Glutamatergic neuron (in vitro differentiated cells): ENCODE results near the gene PTH2. TPM values are rescaled to one million over a fixed set of nuclear protein-coding genes. Genes with fewer than 3 reads are reported as not detected.

Experiments
- DNase-seq: peaks from one replicate; pipeline ENCODE4 v3.0.0; 2022
- H3K27ac Mint-ChIP-seq: one replicate; pipeline ENCODE4 v1.8.0; 2020; ENCODE audit warnings: mild to moderate bottlenecking, mixed read lengths, inconsistent platforms; ENCODE audit not compliant: unreplicated experiment
- H3K27me3 Mint-ChIP-seq: one replicate; pipeline ENCODE4 v1.8.0; 2020; ENCODE audit warnings: mild to moderate bottlenecking, moderate library complexity, mixed read lengths, inconsistent platforms; ENCODE audit not compliant: unreplicated experiment
- H3K36me3 Mint-ChIP-seq: one replicate; pipeline ENCODE4 v1.8.0; 2020; ENCODE audit warnings: mild to moderate bottlenecking, mixed read lengths, inconsistent platforms; ENCODE audit not compliant: unreplicated experiment
- H3K4me1 Mint-ChIP-seq: one replicate; pipeline ENCODE4 v1.8.0; 2020; ENCODE audit warnings: mild to moderate bottlenecking, low read depth, mixed read lengths, inconsistent platforms; ENCODE audit not compliant: unreplicated experiment
- H3K4me3 Mint-ChIP-seq: one replicate; pipeline ENCODE4 v1.8.0; 2020; ENCODE audit warnings: mild to moderate bottlenecking, mixed read lengths, inconsistent platforms; ENCODE audit not compliant: unreplicated experiment
- H3K9me3 Mint-ChIP-seq: one replicate; pipeline ENCODE4 v1.8.0; 2020; ENCODE audit warnings: mild to moderate bottlenecking, moderate library complexity, mixed read lengths, inconsistent platforms; ENCODE audit not compliant: unreplicated experiment
- total RNA-seq: library from RNA; stranded (reverse); fragmentation: NEBNext Ultra II Directional; extraction: Animal tissue kit (Norgen Biotek cat#: 25700); gene quantifications from one replicate; pipeline ENCODE4 v1.2.1, GENCODE V29; 2021; ENCODE audit not compliant: unreplicated experiment
- TF ChIP-seq, protein P1 (sequence below): fragments of 200-600 bp; sonication (generic); IDR thresholded peaks from one replicate; pipeline ENCODE4 v1.5.0; 2021; ENCODE audit not compliant: partially characterized antibody, unreplicated experiment

The PTH2 gene
- total RNA-seq, 1 donor from 2014 or later: 2.5 TPM

DNA sequence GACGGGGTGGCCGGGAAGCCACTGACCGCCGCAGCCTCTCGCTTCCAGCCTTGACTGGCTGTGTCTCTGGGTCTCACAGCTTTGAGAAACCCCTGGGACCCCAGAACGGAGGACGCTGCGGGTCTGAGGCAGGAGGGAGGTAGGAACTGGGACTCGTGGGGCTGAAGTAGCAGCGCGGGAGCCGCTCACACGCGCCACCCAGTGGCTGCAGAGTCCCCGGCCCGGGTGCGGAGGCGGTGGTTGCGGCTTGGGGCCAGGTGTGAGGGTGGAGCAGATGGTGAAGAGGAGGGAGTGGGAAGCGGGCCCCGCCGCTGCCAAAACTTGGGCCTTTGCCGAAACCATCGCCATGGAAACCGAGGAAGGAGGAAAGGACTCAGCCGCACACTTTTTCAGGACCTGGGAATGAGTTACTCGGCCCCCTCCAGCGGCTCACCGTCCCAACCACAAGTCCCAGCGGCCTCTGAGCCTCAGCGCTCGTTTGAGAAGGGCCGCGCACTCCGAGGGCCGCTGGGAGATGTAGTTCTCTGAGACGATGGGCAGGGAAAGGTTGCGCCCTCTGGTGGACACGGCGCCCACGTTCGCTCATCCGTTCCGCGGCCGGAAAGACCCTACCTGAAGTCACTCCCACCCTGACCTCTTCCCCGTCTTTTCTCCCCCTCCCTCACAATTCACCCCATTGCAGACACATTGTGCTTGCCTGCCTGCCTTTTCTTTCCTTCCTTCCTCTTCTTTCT, 20.3 kb upstream of the PTH2 start:
- peak; percentile 96 for DNase-seq
- H3K4me3 Mint-ChIP-seq: peak overlapping the region; percentile 88
- H3K27ac Mint-ChIP-seq: peak overlapping the region; percentile 72
- peaks cover 20% of the 10 kb centered on the region for H3K4me1 Mint-ChIP-seq
- H3K27me3 Mint-ChIP-seq: peaks cover 15% of the 10 kb centered on the region
- TF ChIP-seq, protein P1, sequence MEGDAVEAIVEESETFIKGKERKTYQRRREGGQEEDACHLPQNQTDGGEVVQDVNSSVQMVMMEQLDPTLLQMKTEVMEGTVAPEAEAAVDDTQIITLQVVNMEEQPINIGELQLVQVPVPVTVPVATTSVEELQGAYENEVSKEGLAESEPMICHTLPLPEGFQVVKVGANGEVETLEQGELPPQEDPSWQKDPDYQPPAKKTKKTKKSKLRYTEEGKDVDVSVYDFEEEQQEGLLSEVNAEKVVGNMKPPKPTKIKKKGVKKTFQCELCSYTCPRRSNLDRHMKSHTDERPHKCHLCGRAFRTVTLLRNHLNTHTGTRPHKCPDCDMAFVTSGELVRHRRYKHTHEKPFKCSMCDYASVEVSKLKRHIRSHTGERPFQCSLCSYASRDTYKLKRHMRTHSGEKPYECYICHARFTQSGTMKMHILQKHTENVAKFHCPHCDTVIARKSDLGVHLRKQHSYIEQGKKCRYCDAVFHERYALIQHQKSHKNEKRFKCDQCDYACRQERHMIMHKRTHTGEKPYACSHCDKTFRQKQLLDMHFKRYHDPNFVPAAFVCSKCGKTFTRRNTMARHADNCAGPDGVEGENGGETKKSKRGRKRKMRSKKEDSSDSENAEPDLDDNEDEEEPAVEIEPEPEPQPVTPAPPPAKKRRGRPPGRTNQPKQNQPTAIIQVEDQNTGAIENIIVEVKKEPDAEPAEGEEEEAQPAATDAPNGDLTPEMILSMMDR: peak; percentile 79
- peaks cover 18% of the 10 kb centered on the region for H3K9me3 Mint-ChIP-seq
- no peaks in the 10 kb centered on the region for H3K36me3 Mint-ChIP-seq

DNA sequence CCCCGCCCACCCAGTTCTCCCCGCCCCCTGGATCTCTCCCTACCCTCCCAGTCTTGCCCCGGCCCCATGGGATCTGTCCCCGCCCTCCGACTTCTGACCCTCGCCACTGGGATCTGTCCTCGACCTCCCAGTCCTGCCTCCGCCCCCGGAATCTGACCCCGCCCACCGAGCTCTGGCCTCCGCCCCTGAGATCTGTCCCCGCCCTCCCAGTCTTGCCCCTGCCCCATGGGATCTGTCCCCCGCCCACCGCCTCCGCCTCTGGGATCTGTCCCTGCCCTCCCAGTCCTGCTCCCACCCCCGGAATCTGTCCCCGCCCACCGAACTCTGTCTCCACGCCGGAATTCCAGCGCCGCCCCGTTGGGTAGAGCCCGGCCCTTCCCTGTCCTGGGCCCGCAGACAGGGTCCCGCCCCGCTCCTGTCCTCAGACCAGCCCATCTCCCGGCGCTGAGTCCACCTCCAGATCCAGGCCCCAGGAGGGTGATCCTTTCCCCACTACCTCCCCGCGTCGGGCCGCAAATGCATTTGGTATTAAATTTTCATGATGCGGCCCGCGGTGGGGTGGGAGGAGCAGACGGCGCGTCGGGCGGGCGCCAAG, 19.6 kb upstream of the PTH2 start:
- H3K9me3 Mint-ChIP-seq: peaks cover 14% of the 10 kb centered on the region
- peak overlapping the region; percentile 88 for H3K4me3 Mint-ChIP-seq
- peak overlapping the region; percentile 96 for H3K27ac Mint-ChIP-seq
- peaks cover 22% of the 10 kb centered on the region for H3K4me1 Mint-ChIP-seq
- DNase-seq: peak; percentile 100
- TF ChIP-seq, protein P1: no peak
- no peaks in the 10 kb centered on the region for H3K36me3 Mint-ChIP-seq
- peaks cover 18% of the 10 kb centered on the region for H3K27me3 Mint-ChIP-seq

DNA sequence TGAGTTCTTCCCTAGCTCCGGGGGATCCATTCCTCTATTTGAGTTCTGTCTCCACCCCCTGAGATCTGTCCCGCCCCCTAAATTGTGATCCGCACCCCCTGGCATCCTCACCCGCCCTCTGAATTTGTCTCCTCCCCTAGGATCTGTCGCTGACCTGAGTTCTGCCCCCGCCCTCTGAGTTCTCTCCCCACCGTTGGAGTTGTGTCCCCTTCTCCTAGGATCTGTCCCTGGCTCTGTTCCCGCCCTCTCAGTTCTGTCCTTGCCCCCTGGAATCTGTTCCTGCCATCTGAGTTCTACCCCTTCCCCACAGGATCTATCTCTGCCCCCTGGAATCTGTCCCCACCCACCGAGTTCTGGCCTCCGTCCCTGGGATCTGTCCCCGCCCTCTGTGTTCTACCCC, 19.1 kb upstream of the PTH2 start:
- DNase-seq: peak; percentile 64
- H3K9me3 Mint-ChIP-seq: peaks cover 16% of the 10 kb centered on the region
- H3K27me3 Mint-ChIP-seq: peaks cover 19% of the 10 kb centered on the region
- H3K4me3 Mint-ChIP-seq: peak overlapping the region; percentile 88
- TF ChIP-seq, protein P1: no peak
- peak overlapping the region; percentile 96 for H3K27ac Mint-ChIP-seq
- no peaks in the 10 kb centered on the region for H3K36me3 Mint-ChIP-seq
- peaks cover 24% of the 10 kb centered on the region for H3K4me1 Mint-ChIP-seq

DNA sequence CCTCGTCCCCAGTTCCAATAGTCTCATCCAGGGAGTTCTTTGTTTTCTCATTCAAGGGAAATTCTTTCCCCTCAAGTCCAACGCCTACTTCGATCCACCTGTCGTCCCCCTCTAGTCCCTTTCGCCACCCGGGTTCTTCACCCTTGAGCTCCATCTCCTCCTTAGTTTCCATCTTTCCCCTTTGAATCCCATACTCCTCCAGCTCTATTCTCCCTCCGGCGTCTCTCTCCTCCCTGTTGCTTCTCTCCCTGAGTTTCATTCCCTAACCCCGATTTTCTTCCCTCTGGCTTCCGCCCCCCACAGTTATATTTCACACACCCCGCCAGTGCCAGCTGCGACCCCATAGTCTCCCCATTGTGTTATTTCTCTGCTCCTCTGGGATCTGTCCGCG, 18.7 kb upstream of the PTH2 start:
- TF ChIP-seq, protein P1: no peak
- Mint-ChIP-seq H3K27me3 (peaks cover 22% of the 10 kb centered on the region), H3K27ac (peak overlapping the region; percentile 96), H3K36me3 (no peaks in the 10 kb centered on the region), H3K4me1 (peaks cover 26% of the 10 kb centered on the region), H3K9me3 (peaks cover 17% of the 10 kb centered on the region), H3K4me3 (peak overlapping the region; percentile 88)
- no peak for DNase-seq

DNA sequence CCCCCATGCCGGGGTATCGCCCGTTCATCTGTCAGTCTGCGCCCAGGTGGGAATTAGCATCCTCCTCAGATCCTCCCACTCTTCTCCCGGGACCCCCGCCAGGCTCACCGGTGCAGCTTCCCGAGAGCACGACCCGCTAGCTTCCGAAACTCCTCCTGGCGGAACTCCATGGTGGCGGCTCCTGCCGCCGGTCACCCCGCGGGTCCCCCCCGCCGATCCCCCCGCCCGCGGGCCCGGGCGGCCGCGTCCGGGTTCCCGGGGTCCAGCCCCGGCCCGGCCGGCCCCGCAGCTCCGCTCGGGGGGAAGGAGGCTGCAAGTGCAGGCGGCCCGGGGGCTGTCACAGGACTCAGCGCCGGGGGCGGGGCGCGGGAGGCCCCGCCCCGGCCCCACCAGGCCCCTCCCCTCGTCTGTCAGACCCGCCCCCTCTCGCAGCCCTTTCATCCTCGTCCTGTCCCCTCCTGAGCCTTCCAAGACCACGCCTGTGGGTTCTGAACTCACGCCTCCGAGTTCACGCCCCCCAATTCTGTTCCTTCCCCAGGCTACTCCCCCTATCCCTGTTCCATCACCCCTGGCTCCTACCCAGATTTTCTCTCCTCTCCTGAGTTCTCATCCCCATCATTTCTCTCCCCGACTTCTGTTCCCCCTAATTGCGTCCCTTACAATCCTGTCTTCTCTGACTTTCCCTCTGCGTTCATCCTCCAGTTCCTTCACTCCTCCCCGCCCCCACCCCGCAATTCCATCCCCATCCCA, 18.1 kb upstream of the PTH2 start, which contains the start of gene SLC17A7:
Gene SLC17A7, minus strand, starts transcription at position 318 of the 750 bp plus-strand sequence. Its CDS starts 148 bp downstream, at position 170.
- peaks cover 22% of the 10 kb centered on the region for H3K27me3 Mint-ChIP-seq
- H3K36me3 Mint-ChIP-seq: no peaks in the 10 kb centered on the region
- peak within 1 kb of the TSS; percentile 96 for H3K27ac Mint-ChIP-seq
- peaks cover 18% of the 10 kb centered on the region for H3K9me3 Mint-ChIP-seq
- H3K4me1 Mint-ChIP-seq: peaks cover 29% of the 10 kb centered on the region
- DNase-seq: peak; percentile 87
- TF ChIP-seq, protein P1: no peak
- H3K4me3 Mint-ChIP-seq: peak within 1 kb of the TSS; percentile 98
